CD4-positive, alpha-beta T cell treated with Interleukin-10 for 1 hour (primary cell): ENCODE results near the gene ZFHX3.
"Not testable (repeated sequence)": the region's sequence is repeated elsewhere in the genome, so short reads cannot be mapped to it uniquely, and the experiment has no call there.

ENCODE experiments used
- DNase-seq: peaks from one replicate; pipeline ENCODE4 v3.0.0-alpha.2; 2020

ZFHX3 gene

GRCh38 chr16:73019457-73020362, 28.2 kb downstream of the ZFHX3 start:
- DNase-seq: no peak

DNA sequence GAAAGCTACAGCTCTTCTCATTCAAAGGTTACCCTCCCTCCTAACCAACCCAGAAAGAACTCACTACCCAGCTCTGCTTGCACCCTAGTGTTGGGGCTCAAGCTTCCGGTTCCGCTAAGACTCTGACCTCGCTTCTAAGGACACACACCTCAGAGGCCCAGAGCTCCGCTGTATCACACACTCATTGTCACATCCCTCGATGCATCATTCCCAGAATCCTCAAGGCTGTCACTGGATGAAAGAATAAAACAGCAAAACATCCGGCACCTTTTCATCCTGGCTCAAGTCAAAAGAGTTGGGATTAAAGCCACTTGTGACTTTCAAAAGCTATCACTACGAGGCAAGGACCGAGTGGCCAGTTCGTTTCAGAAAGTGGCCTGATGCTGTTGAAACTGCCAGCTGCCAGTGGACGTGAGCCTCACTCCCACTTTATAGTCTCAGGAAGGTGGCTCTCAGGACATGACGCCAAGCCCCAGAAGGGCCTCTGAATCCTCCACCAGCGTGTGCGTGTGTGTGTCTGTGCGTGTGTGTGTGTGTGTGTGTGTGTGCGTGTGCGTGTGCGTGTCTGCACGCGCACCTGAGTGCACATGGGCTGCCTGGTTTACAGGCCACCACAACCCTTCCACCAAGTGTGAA, 29.0 kb downstream of the ZFHX3 start:
- DNase-seq: no peak

GRCh38 chr16:73017321-73017720, 30.6 kb downstream of the ZFHX3 start:
- no peak for DNase-seq

- no peak for DNase-seq
Observed at GRCh38 chr16:73016488-73016830, 31.5 kb downstream of the ZFHX3 start.

GRCh38 chr16:73015612-73016487, 32.1 kb downstream of the ZFHX3 start:
- no peak for DNase-seq

- DNase-seq: no peak
Observed at GRCh38 chr16:73014768-73015167, 33.2 kb downstream of the ZFHX3 start.

- no peak for DNase-seq
Observed at GRCh38 chr16:73013974-73014373, 34.0 kb downstream of the ZFHX3 start.

GRCh38 chr16:73012341-73012740, 35.6 kb downstream of the ZFHX3 start:
- no peak for DNase-seq

DNA sequence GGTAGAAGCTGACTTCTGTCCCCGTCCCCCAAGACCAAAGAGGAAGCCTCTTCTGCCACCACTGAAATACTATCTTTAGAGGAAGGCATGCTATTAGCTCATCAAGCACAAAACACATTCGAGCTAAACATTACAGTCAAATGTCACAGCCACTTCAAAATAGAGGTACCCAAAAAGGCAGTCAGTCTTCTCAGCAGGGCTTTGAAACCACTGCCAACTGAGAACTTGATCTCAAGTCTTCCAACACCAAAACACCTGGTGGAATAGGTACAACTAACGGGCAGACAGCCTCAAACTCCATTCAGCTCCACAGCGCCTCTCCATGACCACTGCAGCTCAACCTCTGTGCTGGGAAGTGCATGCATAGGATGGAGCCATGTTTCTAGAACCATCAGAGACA, 36.0 kb downstream of the ZFHX3 start:
- no peak for DNase-seq

GRCh38 chr16:73010150-73010676, 37.7 kb downstream of the ZFHX3 start:
- no peak for DNase-seq

GRCh38 chr16:73009710-73010109, 38.2 kb downstream of the ZFHX3 start:
- DNase-seq: not testable (repeated sequence)

- no peak for DNase-seq
Observed at GRCh38 chr16:73006026-73006425, 41.9 kb downstream of the ZFHX3 start.

GRCh38 chr16:73002866-73003265, 45.1 kb downstream of the ZFHX3 start:
- DNase-seq: no peak

DNA sequence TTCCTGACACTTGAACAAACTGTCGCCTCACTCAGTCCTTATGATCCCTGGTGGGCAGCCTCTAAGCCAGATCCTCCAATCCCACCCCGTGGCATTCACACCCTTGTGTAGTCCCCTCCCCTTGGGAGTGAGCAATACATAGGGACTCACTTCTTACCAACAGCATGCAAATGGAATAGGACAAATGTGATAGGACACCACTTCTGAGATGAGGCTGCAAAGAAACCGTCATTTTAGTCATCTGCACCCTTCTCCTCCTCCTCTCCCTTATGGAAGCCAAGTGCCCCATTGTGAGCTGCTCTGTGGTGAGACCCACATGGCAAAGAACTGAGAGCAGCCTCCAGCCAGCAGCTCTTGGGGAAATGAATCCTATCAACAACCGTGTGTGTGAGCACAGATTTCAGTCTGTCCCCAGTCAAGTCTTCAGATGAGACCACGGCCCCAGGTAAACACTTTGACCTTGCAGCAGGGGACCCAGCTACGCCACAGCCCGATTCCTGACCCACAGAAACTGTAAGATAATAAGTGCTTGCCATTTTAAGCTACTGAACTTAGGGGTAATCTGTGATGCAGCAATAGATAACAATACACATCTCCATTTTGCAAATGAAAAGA, 46.9 kb downstream of the ZFHX3 start:
- DNase-seq: no peak

- no peak for DNase-seq
Observed at GRCh38 chr16:73000020-73000906, 47.7 kb downstream of the ZFHX3 start.

DNA sequence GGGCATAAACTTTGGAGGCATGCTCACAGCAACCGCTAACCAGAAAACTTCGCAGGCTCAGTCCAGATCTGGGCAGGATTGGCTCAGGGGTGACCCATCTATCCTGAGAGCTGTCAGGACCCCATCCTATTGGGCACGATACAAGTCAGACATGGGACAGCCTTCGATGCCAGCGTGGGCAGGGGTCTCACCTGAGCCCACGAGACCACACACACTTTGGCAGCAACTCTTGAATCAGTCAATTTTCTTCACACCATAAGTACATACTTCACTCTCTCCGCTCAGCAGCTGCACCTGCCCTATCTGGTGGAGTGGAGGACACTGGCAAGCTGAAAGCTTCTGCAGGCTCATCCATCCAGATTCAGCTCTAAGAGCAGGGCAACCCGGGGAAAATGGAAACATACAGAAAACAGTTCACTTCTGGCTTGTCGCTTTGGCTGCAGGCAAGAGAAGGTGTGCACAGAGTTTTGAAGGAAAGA, 48.3 kb downstream of the ZFHX3 start:
- no peak for DNase-seq

DNA sequence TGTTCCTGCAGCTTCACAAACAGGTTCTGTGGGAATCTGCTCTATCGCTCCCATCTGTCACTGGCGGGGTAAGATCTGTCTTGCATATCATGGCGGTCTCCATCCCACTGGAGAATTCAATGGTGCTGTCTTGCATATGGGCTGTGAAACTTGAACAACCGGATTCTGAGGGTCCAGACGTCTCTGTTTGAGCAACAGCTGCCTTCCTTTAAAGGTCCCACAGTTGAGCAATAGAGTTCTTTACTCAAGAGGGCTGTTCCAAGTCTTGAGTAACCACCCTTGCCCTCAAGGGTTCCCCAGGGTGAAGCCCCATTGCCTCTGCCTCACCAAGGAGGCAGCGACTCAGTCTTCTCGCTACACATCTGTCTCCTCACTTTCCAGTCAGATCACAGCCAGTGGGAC, 50.8 kb downstream of the ZFHX3 start:
- DNase-seq: no peak

GRCh38 chr16:72996291-72997062, 51.5 kb downstream of the ZFHX3 start:
- DNase-seq: no peak

DNA sequence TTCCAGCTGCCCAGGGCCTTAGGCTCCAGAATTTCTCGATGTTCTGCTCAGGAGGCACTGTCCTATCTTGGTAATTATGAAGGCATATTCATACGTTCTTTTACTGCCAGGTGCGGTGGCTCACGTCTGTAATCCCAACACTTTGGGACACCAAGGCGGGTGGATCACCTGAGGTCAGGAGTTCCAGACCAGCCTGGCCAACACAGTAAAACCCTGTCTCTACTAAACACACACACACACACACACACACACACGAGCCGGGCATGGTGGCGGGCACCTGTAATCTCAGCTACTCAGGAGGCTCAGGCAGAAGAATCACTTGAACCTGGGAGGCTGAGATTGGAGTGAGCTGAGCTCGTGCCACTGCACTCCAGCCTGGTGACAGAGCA, 52.1 kb downstream of the ZFHX3 start:
- DNase-seq: not testable (repeated sequence)

- no peak for DNase-seq
Observed at GRCh38 chr16:72995151-72995881, 52.6 kb downstream of the ZFHX3 start.
